ENCODE data around the gene FANK1.
"Not testable (repeated sequence)": the region's sequence is repeated elsewhere in the genome, so short reads cannot be mapped to it uniquely, and the experiment has no call there.

The FANK1 gene

DNA sequence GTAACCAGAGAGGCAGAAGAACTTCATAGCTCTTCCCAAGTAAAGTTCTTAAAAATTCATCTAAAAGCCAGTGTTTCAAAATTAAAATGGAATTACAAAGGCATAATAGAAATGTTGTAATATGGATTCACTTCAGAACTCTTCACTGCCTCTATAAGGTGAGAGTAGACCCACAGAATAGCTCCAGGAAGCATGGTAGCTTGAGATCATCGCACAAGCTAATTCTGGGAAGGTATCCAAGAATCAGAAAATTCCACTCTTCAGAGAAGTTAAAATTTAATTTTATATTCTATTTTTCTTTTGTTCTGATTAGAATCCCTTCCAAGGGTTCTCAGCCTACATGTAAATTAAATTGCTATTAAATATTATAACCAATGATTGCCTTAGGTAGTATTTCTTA, 13.8 kb upstream of the FANK1 start:
- no peaks in the 10 kb centered on the region for H3K4me1 ChIP-seq (ENCODE audit: low read length)

DNA sequence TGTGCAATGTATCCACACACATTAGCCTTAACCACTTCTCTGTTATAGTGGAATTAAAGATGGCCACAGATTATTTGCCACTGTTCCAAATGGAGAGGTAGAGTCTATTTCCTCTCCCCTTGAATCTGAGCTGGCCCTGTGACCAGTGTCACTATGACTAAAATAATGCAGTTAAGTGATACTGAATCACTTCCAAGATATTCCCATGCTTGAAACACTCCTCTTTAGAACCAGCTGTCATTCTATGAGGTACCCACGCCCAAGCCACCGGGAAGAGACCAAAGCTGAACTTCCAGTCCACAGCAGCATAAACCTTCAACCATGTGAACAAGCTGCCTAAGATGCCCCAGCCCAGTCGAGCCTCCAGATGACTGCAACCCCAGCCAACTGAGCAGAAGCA, 13.2 kb upstream of the FANK1 start:
- no peaks in the 10 kb centered on the region for H3K9me2 ChIP-seq (replicated peaks; ENCODE audit: insufficient read depth, low read length)
- TF ChIP-seq, protein P1, sequence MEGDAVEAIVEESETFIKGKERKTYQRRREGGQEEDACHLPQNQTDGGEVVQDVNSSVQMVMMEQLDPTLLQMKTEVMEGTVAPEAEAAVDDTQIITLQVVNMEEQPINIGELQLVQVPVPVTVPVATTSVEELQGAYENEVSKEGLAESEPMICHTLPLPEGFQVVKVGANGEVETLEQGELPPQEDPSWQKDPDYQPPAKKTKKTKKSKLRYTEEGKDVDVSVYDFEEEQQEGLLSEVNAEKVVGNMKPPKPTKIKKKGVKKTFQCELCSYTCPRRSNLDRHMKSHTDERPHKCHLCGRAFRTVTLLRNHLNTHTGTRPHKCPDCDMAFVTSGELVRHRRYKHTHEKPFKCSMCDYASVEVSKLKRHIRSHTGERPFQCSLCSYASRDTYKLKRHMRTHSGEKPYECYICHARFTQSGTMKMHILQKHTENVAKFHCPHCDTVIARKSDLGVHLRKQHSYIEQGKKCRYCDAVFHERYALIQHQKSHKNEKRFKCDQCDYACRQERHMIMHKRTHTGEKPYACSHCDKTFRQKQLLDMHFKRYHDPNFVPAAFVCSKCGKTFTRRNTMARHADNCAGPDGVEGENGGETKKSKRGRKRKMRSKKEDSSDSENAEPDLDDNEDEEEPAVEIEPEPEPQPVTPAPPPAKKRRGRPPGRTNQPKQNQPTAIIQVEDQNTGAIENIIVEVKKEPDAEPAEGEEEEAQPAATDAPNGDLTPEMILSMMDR (IDR thresholded peaks at IDR 0.05; ENCODE audit: low read length), result no peak
- no peak for TF ChIP-seq EZH2 (optimal IDR thresholded peaks at IDR 0.05; ENCODE audit: low read depth, low read length)
- no peak for TF ChIP-seq EZH2phosphoT487 (IDR thresholded peaks at IDR 0.05; ENCODE audit: low read length)
- no peaks in the 10 kb centered on the region for H3K9me3 ChIP-seq (replicated peaks; ENCODE audit: insufficient read depth, low read length)
- H2AFZ ChIP-seq (ENCODE audit: low read length), result no peak overlapping the region
- H3K36me3 ChIP-seq (replicated peaks; ENCODE audit: insufficient read depth, low read length), result no peaks in the 10 kb centered on the region
- H3K27ac ChIP-seq (ENCODE audit: low read length), result no peak overlapping the region
- H3F3A ChIP-seq (ENCODE audit: insufficient read depth, low read length), result no peaks in the 10 kb centered on the region
- H3K4me3 ChIP-seq (ENCODE audit: low read length), result no peak overlapping the region
- no peaks in the 10 kb centered on the region for H3K27me3 ChIP-seq (replicated peaks; ENCODE audit: insufficient read depth, low read length)
- H3K79me2 ChIP-seq (ENCODE audit: low read length), result no peaks in the 10 kb centered on the region
- H3K4me2 ChIP-seq (ENCODE audit: low read depth, low read length), result no peak overlapping the region
- H3K4me1 ChIP-seq (ENCODE audit: low read length), result no peaks in the 10 kb centered on the region
- no peak overlapping the region for H3K9ac ChIP-seq (ENCODE audit: low read length)
- no peak for DNase-seq
- no peaks in the 10 kb centered on the region for H4K20me1 ChIP-seq (ENCODE audit: insufficient read depth, low read length)

More for the DNA sequence above, 13.8 kb upstream of the FANK1 start:
- Histone ChIP-seq H3K9me2 (replicated peaks; ENCODE audit: insufficient read depth, low read length) (no peaks in the 10 kb centered on the region), H3K9me3 (replicated peaks; ENCODE audit: insufficient read depth, low read length) (no peaks in the 10 kb centered on the region), H3F3A (ENCODE audit: insufficient read depth, low read length) (no peaks in the 10 kb centered on the region), H3K79me2 (ENCODE audit: low read length) (no peaks in the 10 kb centered on the region), H4K20me1 (ENCODE audit: insufficient read depth, low read length) (no peaks in the 10 kb centered on the region), H2AFZ (ENCODE audit: low read length) (no peak overlapping the region), H3K4me2 (ENCODE audit: low read depth, low read length) (no peak overlapping the region), H3K4me3 (ENCODE audit: low read length) (no peak overlapping the region), H3K9ac (ENCODE audit: low read length) (no peak overlapping the region), H3K27me3 (replicated peaks; ENCODE audit: insufficient read depth, low read length) (no peaks in the 10 kb centered on the region), H3K36me3 (replicated peaks; ENCODE audit: insufficient read depth, low read length) (no peaks in the 10 kb centered on the region), H3K27ac (ENCODE audit: low read length) (no peak overlapping the region)
- TF ChIP-seq EZH2phosphoT487 (IDR thresholded peaks at IDR 0.05; ENCODE audit: low read length), result no peak
- TF ChIP-seq, protein P1 (IDR thresholded peaks at IDR 0.05; ENCODE audit: low read length), result no peak
- TF ChIP-seq EZH2 (optimal IDR thresholded peaks at IDR 0.05; ENCODE audit: low read depth, low read length), result no peak
- no peak for DNase-seq

DNA sequence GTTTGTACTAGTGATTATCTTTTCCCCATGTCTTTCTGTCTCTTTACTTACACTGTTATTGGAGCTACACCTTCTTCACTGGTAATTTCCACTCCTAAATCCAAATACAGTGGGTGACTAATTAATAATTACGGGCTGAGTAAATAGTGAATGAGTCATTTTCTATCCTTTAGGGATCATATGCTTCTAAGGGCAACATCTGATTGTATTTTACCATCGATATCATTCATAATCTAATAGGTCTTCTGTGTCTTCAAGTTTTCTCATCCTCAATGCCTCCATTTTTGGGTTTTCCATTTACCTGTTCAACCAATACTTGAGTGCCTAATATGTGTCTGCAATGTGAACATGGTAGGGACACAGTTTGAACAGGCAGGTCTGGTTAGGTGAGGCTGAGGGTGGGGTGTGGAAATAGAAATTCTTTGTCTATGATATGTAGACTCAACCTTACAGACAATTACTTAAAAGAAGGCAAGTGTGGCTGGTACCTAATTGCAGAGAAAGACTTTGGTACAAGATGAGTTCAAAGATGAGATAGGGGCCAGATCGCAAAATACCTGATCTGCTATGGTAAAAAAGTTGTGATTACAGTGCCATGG, 9.4 kb upstream of the FANK1 start:
- Histone ChIP-seq H3K9ac (ENCODE audit: low read length) (no peak overlapping the region), H2AFZ (ENCODE audit: low read length) (no peak overlapping the region), H3K9me3 (replicated peaks; ENCODE audit: insufficient read depth, low read length) (no peaks in the 10 kb centered on the region), H3K27me3 (replicated peaks; ENCODE audit: insufficient read depth, low read length) (no peaks in the 10 kb centered on the region), H3K36me3 (replicated peaks; ENCODE audit: insufficient read depth, low read length) (no peaks in the 10 kb centered on the region), H3F3A (ENCODE audit: insufficient read depth, low read length) (no peaks in the 10 kb centered on the region), H3K4me3 (ENCODE audit: low read length) (no peak overlapping the region), H3K4me1 (ENCODE audit: low read length) (no peaks in the 10 kb centered on the region), H3K27ac (ENCODE audit: low read length) (no peak overlapping the region), H4K20me1 (ENCODE audit: insufficient read depth, low read length) (no peaks in the 10 kb centered on the region), H3K79me2 (ENCODE audit: low read length) (no peaks in the 10 kb centered on the region), H3K4me2 (ENCODE audit: low read depth, low read length) (no peak overlapping the region), H3K9me2 (replicated peaks; ENCODE audit: insufficient read depth, low read length) (no peaks in the 10 kb centered on the region)
- no peak for DNase-seq
- TF ChIP-seq EZH2phosphoT487 (IDR thresholded peaks at IDR 0.05; ENCODE audit: low read length), result no peak
- no peak for TF ChIP-seq EZH2 (optimal IDR thresholded peaks at IDR 0.05; ENCODE audit: low read depth, low read length)
- TF ChIP-seq, protein P1 (IDR thresholded peaks at IDR 0.05; ENCODE audit: low read length), result no peak

DNA sequence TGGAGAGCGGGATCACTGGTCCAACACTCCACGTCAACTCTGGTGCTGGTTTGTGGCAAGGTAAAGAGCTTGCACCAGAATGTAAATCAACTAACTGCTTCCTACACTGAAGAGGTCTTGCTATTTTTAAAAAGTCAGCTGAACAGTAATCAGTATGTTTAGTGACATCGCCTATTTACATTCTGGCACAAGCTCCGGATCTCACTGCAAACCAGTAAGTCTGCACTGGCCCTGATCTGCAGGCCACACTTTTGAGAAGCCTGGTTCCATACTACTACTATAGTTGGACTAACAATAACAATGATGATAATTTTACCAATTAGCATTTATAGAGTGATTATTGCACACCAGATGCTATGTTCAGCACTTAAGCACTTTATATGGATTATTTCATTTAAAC, 6.9 kb upstream of the FANK1 start:
- not testable (repeated sequence) for H3K9me2 ChIP-seq (replicated peaks; ENCODE audit: insufficient read depth, low read length); H3K36me3 ChIP-seq (replicated peaks; ENCODE audit: insufficient read depth, low read length); H3K27ac ChIP-seq (ENCODE audit: low read length); H3K9me3 ChIP-seq (replicated peaks; ENCODE audit: insufficient read depth, low read length); H3K27me3 ChIP-seq (replicated peaks; ENCODE audit: insufficient read depth, low read length); H3K4me3 ChIP-seq (ENCODE audit: low read length); DNase-seq; H4K20me1 ChIP-seq (ENCODE audit: insufficient read depth, low read length); H3K4me1 ChIP-seq (ENCODE audit: low read length); H2AFZ ChIP-seq (ENCODE audit: low read length); H3K4me2 ChIP-seq (ENCODE audit: low read depth, low read length); H3F3A ChIP-seq (ENCODE audit: insufficient read depth, low read length); H3K9ac ChIP-seq (ENCODE audit: low read length); H3K79me2 ChIP-seq (ENCODE audit: low read length)

DNA sequence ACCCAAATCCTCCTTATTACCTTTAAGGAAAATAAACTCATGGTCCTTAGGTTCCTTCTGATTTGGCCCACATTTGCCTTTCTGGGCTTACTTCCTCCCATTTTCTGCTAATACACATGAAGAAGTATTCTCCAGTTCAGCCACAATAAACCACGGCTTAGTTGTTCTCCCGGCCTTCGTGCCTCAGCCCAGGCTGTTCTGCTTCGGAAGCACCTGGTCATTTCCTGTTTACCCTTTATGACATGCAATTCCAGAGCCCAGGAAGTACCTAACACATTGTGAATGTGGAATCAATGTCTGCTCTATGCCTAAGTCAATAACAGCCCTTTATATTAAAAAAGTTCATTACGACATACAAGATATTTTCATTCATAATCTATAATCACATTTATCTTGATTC, 4.0 kb upstream of the FANK1 start:
- H3K27ac ChIP-seq (ENCODE audit: low read length); H2AFZ ChIP-seq (ENCODE audit: low read length); H3K4me2 ChIP-seq (ENCODE audit: low read depth, low read length); H3K9me3 ChIP-seq (replicated peaks; ENCODE audit: insufficient read depth, low read length); H3K9me2 ChIP-seq (replicated peaks; ENCODE audit: insufficient read depth, low read length); H4K20me1 ChIP-seq (ENCODE audit: insufficient read depth, low read length); H3K79me2 ChIP-seq (ENCODE audit: low read length); H3K9ac ChIP-seq (ENCODE audit: low read length); H3K27me3 ChIP-seq (replicated peaks; ENCODE audit: insufficient read depth, low read length); H3K4me3 ChIP-seq (ENCODE audit: low read length); H3F3A ChIP-seq (ENCODE audit: insufficient read depth, low read length); H3K4me1 ChIP-seq (ENCODE audit: low read length); DNase-seq; H3K36me3 ChIP-seq (replicated peaks; ENCODE audit: insufficient read depth, low read length): not testable (repeated sequence)

DNA sequence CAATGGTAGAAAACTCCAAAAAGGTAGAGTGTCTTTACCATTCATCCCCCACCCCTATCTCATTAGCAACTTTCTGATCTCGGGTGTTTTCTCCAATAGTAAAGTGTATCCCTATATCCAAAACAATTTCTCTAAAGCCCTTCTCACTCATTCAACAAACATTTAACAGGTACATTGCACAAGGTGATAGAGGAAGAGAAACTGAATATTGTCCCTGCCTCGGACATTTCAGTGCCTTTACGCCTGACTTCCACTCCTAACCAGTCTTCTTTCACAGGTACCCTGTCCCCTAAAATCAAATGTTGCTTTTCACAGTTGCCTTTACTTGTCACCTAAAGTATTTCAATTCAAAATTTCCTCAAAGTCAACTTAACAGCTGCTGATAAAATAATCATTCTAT, 2.2 kb upstream of the FANK1 start:
- H3K4me2 ChIP-seq (ENCODE audit: low read depth, low read length); H3K4me3 ChIP-seq (ENCODE audit: low read length); H3K9ac ChIP-seq (ENCODE audit: low read length); H3K4me1 ChIP-seq (ENCODE audit: low read length); H3F3A ChIP-seq (ENCODE audit: insufficient read depth, low read length); DNase-seq; H3K36me3 ChIP-seq (replicated peaks; ENCODE audit: insufficient read depth, low read length); H3K9me2 ChIP-seq (replicated peaks; ENCODE audit: insufficient read depth, low read length); H2AFZ ChIP-seq (ENCODE audit: low read length); H3K27ac ChIP-seq (ENCODE audit: low read length); H4K20me1 ChIP-seq (ENCODE audit: insufficient read depth, low read length); H3K79me2 ChIP-seq (ENCODE audit: low read length); H3K27me3 ChIP-seq (replicated peaks; ENCODE audit: insufficient read depth, low read length); H3K9me3 ChIP-seq (replicated peaks; ENCODE audit: insufficient read depth, low read length): not testable (repeated sequence)

Measured in MM.1S (cell line).